GM18517 (cell line): ENCODE measurements around the gene SGF29.
"Not testable (repeated sequence)": the region's sequence is repeated elsewhere in the genome, so short reads cannot be mapped to it uniquely, and the experiment has no call there.

Source experiments
- ATAC-seq: cut with Tn5 transposase; IDR thresholded peaks from one replicate; pipeline ENCODE4 v1.9.1; 2021; ENCODE audit warnings: mild to moderate bottlenecking, moderate library complexity; ENCODE audit not compliant: unreplicated experiment

The SGF29 gene

DNA sequence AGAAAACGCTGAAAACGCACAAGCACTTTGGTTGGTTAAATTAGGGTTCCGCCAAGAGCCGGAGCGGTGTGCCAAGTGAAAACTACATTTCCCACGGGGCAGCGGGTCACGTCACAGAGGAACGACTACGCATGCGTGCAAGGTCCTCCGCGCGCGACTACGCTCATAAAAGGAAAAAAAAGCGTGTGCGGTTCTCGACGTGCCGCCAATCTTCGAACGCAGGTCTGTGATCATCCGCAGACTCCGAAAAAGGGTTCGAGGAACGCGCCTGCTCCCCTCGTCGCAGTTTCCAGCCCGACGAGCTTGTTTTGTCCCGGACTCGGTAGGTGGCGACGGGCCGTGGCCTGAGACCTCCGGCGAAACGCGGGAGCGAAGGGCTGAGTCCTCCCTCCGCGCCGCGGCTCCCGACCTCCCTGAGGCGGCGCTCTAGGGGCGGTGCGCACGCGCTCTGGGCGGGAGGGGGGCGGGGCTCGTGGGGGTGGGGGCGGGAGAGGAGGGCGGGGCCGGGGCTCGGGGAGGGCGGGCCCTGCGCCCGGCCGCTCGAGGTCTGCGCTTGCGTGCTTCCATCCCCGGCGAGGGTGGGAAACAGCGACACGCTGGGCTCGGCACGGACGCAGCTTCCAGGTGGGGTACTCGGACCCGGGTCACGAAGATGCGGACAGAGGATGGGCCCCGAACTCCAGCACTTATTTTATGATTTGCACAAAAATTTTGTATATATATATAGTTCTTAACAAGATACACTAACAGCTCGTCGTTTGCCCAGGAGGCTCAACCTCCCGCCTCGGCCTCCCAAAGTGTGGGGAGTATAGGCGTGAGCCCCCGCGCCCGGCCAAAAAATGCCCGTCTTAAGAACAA is at the start of gene SGF29:
Gene SGF29, plus strand, starts transcription at position 145 of the 858 bp plus-strand sequence. CDS start 27,150 bp downstream, outside the sequence.
- peak; percentile 58 for ATAC-seq

DNA sequence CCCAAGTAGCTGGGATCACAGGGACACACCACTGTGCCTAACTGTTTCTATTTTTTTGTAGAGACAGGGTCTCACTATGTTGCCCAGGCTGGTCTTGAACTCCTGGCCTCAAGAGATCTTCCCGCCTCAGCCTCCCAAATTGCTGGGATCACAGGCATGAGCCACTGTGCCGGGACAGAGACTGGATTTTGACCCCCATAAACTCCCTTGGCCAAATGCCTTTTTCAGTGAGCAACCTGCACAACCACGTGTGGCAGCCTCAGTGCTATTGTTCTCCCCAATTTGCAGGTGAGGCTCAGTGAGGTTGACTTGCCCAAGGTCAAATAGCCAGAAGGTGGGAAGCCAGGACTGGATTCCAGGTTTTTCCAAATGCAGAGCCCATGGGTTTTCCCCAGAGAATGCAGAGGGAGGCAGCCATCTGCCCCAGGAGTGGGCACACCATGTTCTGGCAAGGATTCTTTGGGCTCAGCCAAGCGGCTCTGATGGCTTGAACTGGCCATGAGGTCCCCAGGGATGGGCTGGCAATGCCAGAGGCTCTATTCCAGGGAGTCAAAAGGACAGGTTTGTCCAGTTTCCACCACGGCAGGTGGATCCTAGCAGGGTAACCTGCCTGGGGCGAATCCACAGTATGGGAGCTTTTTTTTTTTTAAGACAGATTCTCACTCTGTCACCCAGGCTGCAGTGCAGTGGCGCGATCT is 48.9 kb upstream of the SGF29 start:
- ATAC-seq = no peak

GRCh38 chr16:28505489-28506137 is 48.1 kb upstream of the SGF29 start:
- ATAC-seq = no peak

GRCh38 chr16:28511031-28511430 is 42.7 kb upstream of the SGF29 start:
- ATAC-seq = no peak

- no peak for ATAC-seq
Observed at GRCh38 chr16:28511801-28512789, 41.6 kb upstream of the SGF29 start.

DNA sequence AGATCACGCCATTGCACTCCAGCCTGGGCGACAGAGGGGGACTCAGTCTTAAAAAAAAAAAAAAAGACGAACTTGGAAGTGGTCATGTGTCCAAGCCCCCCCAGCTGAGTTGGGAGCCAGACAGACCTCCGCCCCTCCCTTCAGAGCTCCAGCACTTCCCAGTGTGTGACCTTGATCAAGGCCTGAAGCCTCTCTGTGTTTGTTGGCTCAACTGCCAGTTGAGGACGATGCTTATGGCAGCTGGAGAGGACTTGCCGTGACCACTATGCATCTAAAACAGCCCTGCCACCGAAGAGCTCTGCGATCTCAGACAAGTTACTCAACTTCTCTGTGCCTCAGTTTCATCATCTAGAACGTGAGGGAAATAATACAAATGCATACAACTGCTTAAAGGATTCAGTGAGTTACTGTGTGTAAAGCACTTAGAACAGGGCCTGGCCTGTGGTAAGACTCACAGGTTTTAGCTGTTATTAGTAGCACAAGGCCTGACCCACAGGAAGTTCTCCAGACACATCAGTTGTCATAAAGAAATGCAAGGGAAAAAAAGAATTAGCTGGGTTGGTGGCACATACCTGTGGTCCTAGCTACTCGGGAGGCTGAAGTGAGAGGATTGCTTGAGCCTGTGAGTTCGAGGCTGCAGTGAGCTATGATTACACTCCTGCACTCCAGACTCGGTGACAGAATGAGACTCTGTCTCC is 40.1 kb upstream of the SGF29 start:
- no peak for ATAC-seq

DNA sequence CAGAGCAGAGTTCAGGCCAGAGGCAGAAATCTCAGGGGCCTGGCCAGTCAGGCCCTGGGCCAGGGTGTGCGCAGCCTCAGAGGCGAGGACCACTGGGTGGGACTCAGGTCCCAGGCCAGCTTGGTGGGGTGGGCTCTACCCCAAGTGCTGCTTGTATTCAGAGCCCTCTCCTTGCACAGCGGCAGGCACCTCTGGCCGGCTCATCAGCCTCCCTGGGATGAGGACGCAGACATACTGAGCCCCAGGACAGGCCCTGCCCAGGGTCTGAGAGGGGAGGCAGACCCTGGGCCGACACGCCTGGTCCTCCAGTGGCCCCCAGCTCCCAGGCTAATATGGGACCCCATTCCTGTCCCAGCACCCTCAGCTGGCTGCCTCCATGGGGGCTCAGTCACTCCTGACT is 39.5 kb upstream of the SGF29 start:
- no peak for ATAC-seq

DNA sequence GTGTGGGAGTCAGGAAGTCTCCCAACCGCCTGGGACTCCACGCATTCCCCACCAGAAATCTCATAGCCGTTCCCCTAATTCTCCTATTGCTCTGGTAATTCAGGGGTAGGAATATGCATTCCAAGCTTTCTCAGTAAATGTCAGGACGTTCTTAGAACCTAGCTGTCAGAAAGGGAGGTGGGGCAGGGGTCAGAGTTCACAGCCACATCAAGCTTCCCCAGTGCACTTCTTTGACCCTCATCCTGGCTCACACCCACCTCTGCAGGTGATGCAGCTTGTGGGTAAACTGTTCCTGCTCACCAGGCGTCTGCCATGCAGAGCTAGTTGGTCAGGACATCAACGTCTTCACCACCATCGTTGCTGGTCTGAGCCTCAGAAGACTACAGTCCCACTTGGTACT is 33.0 kb upstream of the SGF29 start:
- no peak for ATAC-seq

GRCh38 chr16:28521436-28521835 is 32.3 kb upstream of the SGF29 start:
- ATAC-seq = no peak

- ATAC-seq = no peak
Observed at GRCh38 chr16:28522792-28523191, 30.9 kb upstream of the SGF29 start.

GRCh38 chr16:28524681-28525171 is 29.0 kb upstream of the SGF29 start:
- no peak for ATAC-seq

GRCh38 chr16:28526201-28527099 is 27.3 kb upstream of the SGF29 start:
- no peak for ATAC-seq

DNA sequence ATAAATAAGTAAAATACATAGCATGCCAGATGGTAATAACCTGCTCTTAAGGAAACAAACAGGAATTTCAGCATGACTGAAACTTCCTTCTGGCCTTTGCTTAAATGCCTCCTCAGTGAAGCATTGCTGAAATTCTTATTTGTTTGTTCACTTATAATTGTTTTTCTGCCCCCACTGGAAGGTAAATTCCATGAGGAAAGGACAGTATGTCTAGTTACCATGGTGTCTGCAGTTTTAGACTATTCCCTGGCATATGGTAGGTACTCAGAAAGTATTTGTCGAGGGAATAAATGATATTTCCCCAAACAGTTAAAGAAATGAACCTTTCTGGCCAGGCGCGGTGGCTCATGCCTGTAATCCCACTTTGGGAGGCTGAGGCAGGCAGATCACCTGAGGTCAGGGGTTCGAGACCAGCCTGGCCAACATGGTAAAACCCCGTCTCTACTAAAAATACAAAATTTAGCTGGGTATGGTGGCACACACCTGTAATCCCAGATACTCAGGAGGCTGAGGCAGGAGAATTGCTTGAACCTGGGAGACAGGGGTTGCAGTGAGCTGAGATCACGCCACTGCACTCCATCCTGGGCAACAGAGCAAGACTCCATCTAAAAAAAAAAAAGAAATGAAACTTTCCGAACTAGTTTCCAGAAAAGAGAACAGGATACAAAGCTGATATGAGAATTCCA is 26.5 kb upstream of the SGF29 start:
- not testable (repeated sequence) for ATAC-seq

- ATAC-seq = no peak
Observed at GRCh38 chr16:28527985-28528384, 25.7 kb upstream of the SGF29 start.

- no peak for ATAC-seq
Observed at GRCh38 chr16:28528463-28528867, 25.3 kb upstream of the SGF29 start.

- no peak for ATAC-seq
Observed at GRCh38 chr16:28529124-28529523, 24.6 kb upstream of the SGF29 start.

- no peak for ATAC-seq
Observed at GRCh38 chr16:28531777-28532744, 21.7 kb upstream of the SGF29 start.
